GM12878 (cell line): ENCODE data around the gene CELF2.

Source experiments
- CTCF ChIP-seq, 3 experiments: IDR thresholded peaks in 2 of 3; conservative IDR thresholded peaks in 1 of 3; 2 replicates each; pipeline ENCODE4 v1.5.1; 2011; ENCODE audit warnings: low read depth in 3 of 3, low read length in 3 of 3, mild to moderate bottlenecking in 3 of 3, control low read depth in 2 of 3, moderate library complexity in 2 of 3, inconsistent platforms in 1 of 3, mixed read lengths in 1 of 3; ENCODE audit not compliant: control insufficient read depth in 2 of 3, insufficient read depth in 1 of 3; ENCODE audit errors: extremely low read depth in 1 of 3
- EZH2 ChIP-seq: IDR thresholded peaks from 2 replicates; pipeline ENCODE4 v1.6.1; 2012; ENCODE audit warnings: low read depth, mild to moderate bottlenecking, control low read depth, inconsistent platforms, low read length, borderline replicate concordance; ENCODE audit not compliant: control insufficient read depth
- HDAC6 ChIP-seq: fragments of 200-600 bp; sonication (generic); IDR thresholded peaks from one replicate; pipeline ENCODE4 v1.8.0; 2017; ENCODE audit warnings: antibody characterized with exemption; ENCODE audit not compliant: unreplicated experiment
- RCOR1 ChIP-seq: conservative IDR thresholded peaks from 2 replicates; pipeline ENCODE4 v1.6.1; 2012; ENCODE audit warnings: low read depth, low read length, improper control_type of control experiment
- SMARCA5 ChIP-seq: fragments of 450-650 bp; IDR thresholded peaks from 2 replicates; pipeline ENCODE4 v1.6.1; 2017; ENCODE audit warnings: mild to moderate bottlenecking

GRCh38 chr10:11035301-11035991 is 17.8 kb downstream of the CELF2 start:
- no peak for TF ChIP-seq RCOR1
- TF ChIP-seq SMARCA5 = no peak
- no peak for TF ChIP-seq EZH2
- TF ChIP-seq HDAC6 = no peak
- TF ChIP-seq CTCF (IDR thresholded peaks at IDR 0.05 in 2 of 3, conservative IDR thresholded peaks at IDR 0.05 in 1 of 3; ENCODE audit: control insufficient read depth in 2 of 3, extremely low read depth in 1 of 3, insufficient read depth in 1 of 3, low read depth in 3 of 3, low read length in 3 of 3) = no peak
